Measurements from ENCODE around the gene CFAP97D1. TPM values are rescaled to one million over a fixed set of nuclear protein-coding genes. Genes with fewer than 3 reads are reported as not detected.

The CFAP97D1 gene
- total RNA-seq: not detected

- CTCF ChIA-PET: interaction anchor here (1.8 kb wide), 1 partner anchor 13 kb away, joined by 7 read pairs; no protein-coding TSS in a partner anchor
- no peak for DNase-seq
- no peak for ATAC-seq
- Mint-ChIP-seq H3K36me3 (no peaks in the 10 kb centered on the region), H3K9me3 (ENCODE audit: low read depth) (no peaks in the 10 kb centered on the region), H3K4me3 (peak within 1 kb of the TSS; percentile 80), H3K27me3 (peaks cover 59% of the 10 kb centered on the region), H3K27ac (no peak within 1 kb of the TSS), H3K4me1 (peaks cover 13% of the 10 kb centered on the region)
Observed at GRCh38 chr17:43780135-43780534, at the start of gene CFAP97D1. Gene CFAP97D1, plus strand, starts transcription at chr17:43780435. Its CDS starts 28 bp downstream, at chr17:43780463.

- Mint-ChIP-seq H3K9me3 (ENCODE audit: low read depth) (no peaks in the 10 kb centered on the region), H3K4me1 (no peaks in the 10 kb centered on the region), H3K27me3 (peaks cover 34% of the 10 kb centered on the region), H3K4me3 (no peak overlapping the region), H3K36me3 (no peaks in the 10 kb centered on the region), H3K27ac (no peak overlapping the region)
- ATAC-seq (no peak), DNase-seq (no peak)
- CTCF ChIA-PET: interaction anchor here (1.2 kb wide), 1 partner anchor 14 kb away, joined by 3 read pairs; no protein-coding TSS in a partner anchor
Observed at GRCh38 chr17:43732958-43733357, 47.3 kb upstream of the CFAP97D1 start.

- Mint-ChIP-seq H3K4me3 (no peak overlapping the region), H3K9me3 (ENCODE audit: low read depth) (no peaks in the 10 kb centered on the region), H3K4me1 (no peaks in the 10 kb centered on the region), H3K27ac (no peak overlapping the region), H3K27me3 (peaks cover 40% of the 10 kb centered on the region), H3K36me3 (no peaks in the 10 kb centered on the region)
- DNase-seq: no peak
- CTCF ChIA-PET: interaction anchor here (1.4 kb wide), 1 partner anchor 18 kb away, joined by 3 read pairs; no protein-coding TSS in a partner anchor
- no peak for ATAC-seq
Observed at GRCh38 chr17:43733956-43734355, 46.3 kb upstream of the CFAP97D1 start.

- Mint-ChIP-seq H3K27me3 (peaks cover 40% of the 10 kb centered on the region), H3K4me1 (no peaks in the 10 kb centered on the region), H3K27ac (no peak overlapping the region), H3K9me3 (ENCODE audit: low read depth) (no peaks in the 10 kb centered on the region), H3K4me3 (no peak overlapping the region), H3K36me3 (no peaks in the 10 kb centered on the region)
- no peak for DNase-seq
- CTCF ChIA-PET: interaction anchor here (1.4 kb wide), 1 partner anchor 19 kb away, joined by 3 read pairs; no protein-coding TSS in a partner anchor
- ATAC-seq: no peak
Observed at GRCh38 chr17:43734376-43734775, 45.9 kb upstream of the CFAP97D1 start.

- Mint-ChIP-seq H3K9me3 (ENCODE audit: low read depth) (no peaks in the 10 kb centered on the region), H3K27me3 (peaks cover 43% of the 10 kb centered on the region), H3K36me3 (no peaks in the 10 kb centered on the region), H3K4me3 (no peak overlapping the region), H3K4me1 (no peaks in the 10 kb centered on the region), H3K27ac (no peak overlapping the region)
- ATAC-seq (no peak), DNase-seq (no peak)
- CTCF ChIA-PET: no interaction called here
Observed at GRCh38 chr17:43736389-43736788, 43.8 kb upstream of the CFAP97D1 start.

- Mint-ChIP-seq H3K9me3 (ENCODE audit: low read depth) (no peaks in the 10 kb centered on the region), H3K27me3 (peaks cover 48% of the 10 kb centered on the region), H3K4me1 (no peaks in the 10 kb centered on the region), H3K36me3 (no peaks in the 10 kb centered on the region), H3K4me3 (no peak overlapping the region), H3K27ac (no peak overlapping the region)
- no peak for DNase-seq
- CTCF ChIA-PET: interaction anchor here (1.0 to 1.7 kb wide), 3 partner anchors 23 to 43 kb away, joined by 3 to 5 read pairs (median 3); no protein-coding TSS in a partner anchor
- ATAC-seq: no peak
Observed at GRCh38 chr17:43737722-43738121, 42.5 kb upstream of the CFAP97D1 start.

- peaks cover 53% of the 10 kb centered on the region for H3K27me3 Mint-ChIP-seq
- no peaks in the 10 kb centered on the region for H3K36me3 Mint-ChIP-seq
- ATAC-seq: no peak
- H3K4me1 Mint-ChIP-seq: no peaks in the 10 kb centered on the region
- CTCF ChIA-PET: interaction anchor here (1.7 to 2.2 kb wide), 2 partner anchors 20 to 45 kb away, joined by 5 to 9 read pairs; no protein-coding TSS in a partner anchor
- DNase-seq: no peak
- no peak overlapping the region for H3K4me3 Mint-ChIP-seq
- no peak overlapping the region for H3K27ac Mint-ChIP-seq
- H3K9me3 Mint-ChIP-seq (ENCODE audit: low read depth): no peaks in the 10 kb centered on the region
Observed at GRCh38 chr17:43740541-43740940, 39.7 kb upstream of the CFAP97D1 start.

GRCh38 chr17:43741636-43742035 is 38.6 kb upstream of the CFAP97D1 start:
- ATAC-seq: no peak
- no peak for DNase-seq
- H3K4me1 Mint-ChIP-seq: no peaks in the 10 kb centered on the region
- H3K4me3 Mint-ChIP-seq: no peak overlapping the region
- CTCF ChIA-PET: interaction anchor here (0.5 to 2.2 kb wide), 3 partner anchors 19 to 216 kb away, joined by 4 to 9 read pairs (median 5); no protein-coding TSS in a partner anchor
- no peaks in the 10 kb centered on the region for H3K9me3 Mint-ChIP-seq (ENCODE audit: low read depth)
- H3K27ac Mint-ChIP-seq: no peak overlapping the region
- no peaks in the 10 kb centered on the region for H3K36me3 Mint-ChIP-seq
- peaks cover 60% of the 10 kb centered on the region for H3K27me3 Mint-ChIP-seq

GRCh38 chr17:43745541-43745940 is 34.7 kb upstream of the CFAP97D1 start:
- no peak overlapping the region for H3K27ac Mint-ChIP-seq
- H3K9me3 Mint-ChIP-seq (ENCODE audit: low read depth): no peaks in the 10 kb centered on the region
- peaks cover 67% of the 10 kb centered on the region for H3K27me3 Mint-ChIP-seq
- CTCF ChIA-PET: interaction anchor here (0.9 to 2.9 kb wide), 4 partner anchors 14 to 164 kb away, joined by 3 to 11 read pairs (median 6); partner anchors contain the start of gene SOST
- no peaks in the 10 kb centered on the region for H3K36me3 Mint-ChIP-seq
- no peak overlapping the region for H3K4me3 Mint-ChIP-seq
- no peaks in the 10 kb centered on the region for H3K4me1 Mint-ChIP-seq
- no peak for ATAC-seq
- no peak for DNase-seq

- H3K27ac Mint-ChIP-seq: no peak overlapping the region
- no peak overlapping the region for H3K4me3 Mint-ChIP-seq
- CTCF ChIA-PET: interaction anchor here (1.7 to 1.9 kb wide), 2 partner anchors 9 to 56 kb away, joined by 6 to 7 read pairs; no protein-coding TSS in a partner anchor
- no peaks in the 10 kb centered on the region for H3K36me3 Mint-ChIP-seq
- no peaks in the 10 kb centered on the region for H3K9me3 Mint-ChIP-seq (ENCODE audit: low read depth)
- peaks cover 21% of the 10 kb centered on the region for H3K4me1 Mint-ChIP-seq
- peaks cover 79% of the 10 kb centered on the region for H3K27me3 Mint-ChIP-seq
- no peak for DNase-seq
- ATAC-seq: no peak
Observed at GRCh38 chr17:43750153-43750552, 30.1 kb upstream of the CFAP97D1 start.

GRCh38 chr17:43753493-43754129 is 26.6 kb upstream of the CFAP97D1 start:
- no peak overlapping the region for H3K27ac Mint-ChIP-seq
- H3K27me3 Mint-ChIP-seq: peaks cover 68% of the 10 kb centered on the region
- peak; percentile 63 for ATAC-seq

GRCh38 chr17:43754947-43755346 is 25.3 kb upstream of the CFAP97D1 start:
- Mint-ChIP-seq H3K4me1 (peaks cover 21% of the 10 kb centered on the region), H3K36me3 (no peaks in the 10 kb centered on the region), H3K9me3 (ENCODE audit: low read depth) (no peaks in the 10 kb centered on the region), H3K27me3 (peaks cover 64% of the 10 kb centered on the region), H3K4me3 (no peak overlapping the region), H3K27ac (no peak overlapping the region)
- CTCF ChIA-PET: interaction anchor here (1.2 to 20.3 kb wide), 4 partner anchors 11 to 69 kb away, joined by 3 to 569 read pairs (median 5); no protein-coding TSS in a partner anchor
- ATAC-seq (no peak), DNase-seq (no peak)

More at GRCh38 chr17:43753493-43754129, 26.6 kb upstream of the CFAP97D1 start:
- H3K9me3 Mint-ChIP-seq (ENCODE audit: low read depth): no peaks in the 10 kb centered on the region
- H3K4me1 Mint-ChIP-seq: peaks cover 21% of the 10 kb centered on the region
- CTCF ChIA-PET: interaction anchor here (0.9 to 20.3 kb wide), 6 partner anchors 13 to 68 kb away, joined by 3 to 569 read pairs (median 4); no protein-coding TSS in a partner anchor
- no peaks in the 10 kb centered on the region for H3K36me3 Mint-ChIP-seq
- no peak overlapping the region for H3K4me3 Mint-ChIP-seq
- peak; percentile 66 for DNase-seq

- H3K27ac Mint-ChIP-seq: no peak overlapping the region
- CTCF ChIA-PET: interaction anchor here (1.0 to 20.3 kb wide), 4 partner anchors 11 to 66 kb away, joined by 3 to 569 read pairs (median 5); no protein-coding TSS in a partner anchor
- ATAC-seq: peak; percentile 56
Observed at GRCh38 chr17:43755389-43755875, 24.8 kb upstream of the CFAP97D1 start.

More at GRCh38 chr17:43755389-43755875, 24.8 kb upstream of the CFAP97D1 start:
- H3K9me3 Mint-ChIP-seq (ENCODE audit: low read depth): no peaks in the 10 kb centered on the region
- DNase-seq: peak; percentile 52
- no peak overlapping the region for H3K4me3 Mint-ChIP-seq
- H3K36me3 Mint-ChIP-seq: no peaks in the 10 kb centered on the region
- peaks cover 21% of the 10 kb centered on the region for H3K4me1 Mint-ChIP-seq
- peaks cover 60% of the 10 kb centered on the region for H3K27me3 Mint-ChIP-seq

Data from activated CD8-positive, alpha-beta memory T cell treated with anti-CD3 and anti-CD28 coated beads, Interleukin-2, amount 10 ng/mL, durations not matched to agents 7 days and 5 days (primary cell).